Measurements from ENCODE around the gene SLC43A2. TPM values are rescaled to one million over a fixed set of nuclear protein-coding genes. Genes with fewer than 3 reads are reported as not detected.

The SLC43A2 gene
- total RNA-seq, 1 experiment from 2014 or later = 3.3 TPM

DNA sequence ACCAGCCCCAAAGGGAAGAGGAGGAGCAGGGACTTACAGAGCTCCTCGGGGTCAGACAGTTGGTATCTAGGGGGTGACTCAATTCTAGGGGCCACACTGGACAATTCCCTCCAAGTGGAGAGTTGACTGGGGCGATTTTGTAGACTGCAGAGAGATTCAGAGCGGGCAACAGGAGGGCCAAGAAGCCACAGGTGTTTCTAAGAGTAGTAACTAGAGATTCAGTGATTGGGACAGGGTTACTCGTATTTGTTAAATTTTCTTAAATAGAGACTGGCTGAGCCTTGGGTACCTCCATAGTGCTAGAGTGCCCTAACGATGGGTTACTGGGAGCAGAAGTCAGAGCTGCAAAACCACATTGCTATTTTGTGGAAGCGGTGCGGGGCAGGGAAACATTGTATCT, 109.0 kb downstream of the SLC43A2 start:
- no peaks in the 10 kb centered on the region for H3K27me3 Mint-ChIP-seq (ENCODE audit: unreplicated experiment)
- peaks cover 42% of the 10 kb centered on the region for H3K36me3 Mint-ChIP-seq (ENCODE audit: insufficient read depth, unreplicated experiment)
- intact Hi-C loops (cut with micrococcal nuclease; ENCODE audit: unreplicated experiment) = no loop called here
- TF ChIP-seq, protein P1, sequence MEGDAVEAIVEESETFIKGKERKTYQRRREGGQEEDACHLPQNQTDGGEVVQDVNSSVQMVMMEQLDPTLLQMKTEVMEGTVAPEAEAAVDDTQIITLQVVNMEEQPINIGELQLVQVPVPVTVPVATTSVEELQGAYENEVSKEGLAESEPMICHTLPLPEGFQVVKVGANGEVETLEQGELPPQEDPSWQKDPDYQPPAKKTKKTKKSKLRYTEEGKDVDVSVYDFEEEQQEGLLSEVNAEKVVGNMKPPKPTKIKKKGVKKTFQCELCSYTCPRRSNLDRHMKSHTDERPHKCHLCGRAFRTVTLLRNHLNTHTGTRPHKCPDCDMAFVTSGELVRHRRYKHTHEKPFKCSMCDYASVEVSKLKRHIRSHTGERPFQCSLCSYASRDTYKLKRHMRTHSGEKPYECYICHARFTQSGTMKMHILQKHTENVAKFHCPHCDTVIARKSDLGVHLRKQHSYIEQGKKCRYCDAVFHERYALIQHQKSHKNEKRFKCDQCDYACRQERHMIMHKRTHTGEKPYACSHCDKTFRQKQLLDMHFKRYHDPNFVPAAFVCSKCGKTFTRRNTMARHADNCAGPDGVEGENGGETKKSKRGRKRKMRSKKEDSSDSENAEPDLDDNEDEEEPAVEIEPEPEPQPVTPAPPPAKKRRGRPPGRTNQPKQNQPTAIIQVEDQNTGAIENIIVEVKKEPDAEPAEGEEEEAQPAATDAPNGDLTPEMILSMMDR (IDR thresholded peaks at IDR 0.05; ENCODE audit: unreplicated experiment) = no peak
- no peaks in the 10 kb centered on the region for H3K4me1 Mint-ChIP-seq (ENCODE audit: low read depth, unreplicated experiment)
- H3K27ac Mint-ChIP-seq (ENCODE audit: unreplicated experiment) = no peak overlapping the region
- no peak for DNase-seq
- no peak overlapping the region for H3K4me3 Mint-ChIP-seq (ENCODE audit: low read depth, unreplicated experiment)
- no TSS peak for BruUV-seq (replicated peaks)
- H3K9me3 Mint-ChIP-seq (ENCODE audit: low read depth, unreplicated experiment) = no peaks in the 10 kb centered on the region
- CTCF ChIA-PET = no interaction called here

Other genes starting within 250 kb of the SLC43A2 start
- gene YWHAE, start 228.6 kb downstream of the SLC43A2 start, total RNA-seq (2022) = 466 and 504 TPM in 2 replicates
- 38.9 and 40.0 TPM in 2 replicates for gene CRK, start 172.6 kb downstream of the SLC43A2 start, total RNA-seq (2022)
- gene MYO1C, start 136.1 kb downstream of the SLC43A2 start, total RNA-seq (2022) = 117 and 134 TPM in 2 replicates
- gene INPP5K, start 112.2 kb downstream of the SLC43A2 start, total RNA-seq (2022) = 15.4 and 18.7 TPM in 2 replicates
- gene PITPNA, start 66.0 kb downstream of the SLC43A2 start, total RNA-seq (2022) = 52.0 and 59.4 TPM in 2 replicates
- gene SCARF1, start 16.9 kb upstream of the SLC43A2 start, total RNA-seq (2022) = 0.14 and 0.37 TPM in 2 replicates
- 1.8 and 3.2 TPM in 2 replicates for gene RILP, start 21.0 kb upstream of the SLC43A2 start, total RNA-seq (2022)
- gene PRPF8, start 56.0 kb upstream of the SLC43A2 start, total RNA-seq (2022) = 182 and 206 TPM in 2 replicates
- 5.9 and 6.7 TPM in 2 replicates for gene TLCD2, start 81.5 kb upstream of the SLC43A2 start, total RNA-seq (2022)
- gene WDR81, start 95.9 kb upstream of the SLC43A2 start, total RNA-seq (2022) = 11.2 and 11.8 TPM in 2 replicates
- 0.54 and 0.76 TPM in 2 replicates for gene SERPINF2, start 114.0 kb upstream of the SLC43A2 start, total RNA-seq (2022)
- not detected in 2 replicates for gene SERPINF1, start 133.2 kb upstream of the SLC43A2 start, total RNA-seq (2022)
- gene SMYD4, start 201.1 kb upstream of the SLC43A2 start, total RNA-seq (2022) = 18.6 and 20.7 TPM in 2 replicates
- gene RPA1, start 201.2 kb upstream of the SLC43A2 start, total RNA-seq (2022) = 78.7 and 87.5 TPM in 2 replicates

Measured in Calu3 (cell line).